Stimulated activated effector memory CD8-positive, alpha-beta T cell treated with anti-CD3 and anti-CD28 coated beads, Interleukin-12 subunit alpha, Interleukin-12 subunit beta, amount 100 ng/mL, for 72 hours (primary cell): ENCODE data around the gene ASIC4.

Source experiments
- ATAC-seq: fragments of 150-1000 bp; cut with Tn5 transposase; 2 replicates; pipeline ENCODE4 v1.10.0; 2021
- DNase-seq, 2 donors: peaks; one replicate each; pipeline ENCODE4 v3.0.0; 2021 to 2022; ENCODE audit warnings: low spot score in 2 of 2
- H3K27ac Mint-ChIP-seq: one replicate; pipeline ENCODE4 v1.8.0; 2022; ENCODE audit warnings: mild to moderate bottlenecking, mixed read lengths
- H3K36me3 Mint-ChIP-seq: one replicate; pipeline ENCODE4 v1.8.0; 2022; ENCODE audit warnings: mild to moderate bottlenecking, mixed read lengths
- H3K4me1 Mint-ChIP-seq: one replicate; pipeline ENCODE4 v1.8.0; 2022; ENCODE audit warnings: mixed read lengths
- H3K4me3 Mint-ChIP-seq: one replicate; pipeline ENCODE4 v1.8.0; 2022; ENCODE audit warnings: mild to moderate bottlenecking, mixed read lengths
- H3K9me3 Mint-ChIP-seq: one replicate; pipeline ENCODE4 v1.8.0; 2022; ENCODE audit warnings: mixed read lengths

Gene ASIC4

GRCh38 chr2:219514196-219514761 is at the start of gene ASIC4:
TSS of gene ASIC4 (plus strand) at chr2:219514482. CDS start at chr2:219514725, 243 bp downstream.
- ATAC-seq (no peak), DNase-seq (no peak)
- no peaks in the 10 kb centered on the region for H3K9me3 Mint-ChIP-seq
- H3K27ac Mint-ChIP-seq: peak within 1 kb of the TSS; percentile 60
- H3K4me1 Mint-ChIP-seq: peaks cover 36% of the 10 kb centered on the region
- peaks cover 5% of the 10 kb centered on the region for H3K36me3 Mint-ChIP-seq
- peak within 1 kb of the TSS; percentile 20 for H3K4me3 Mint-ChIP-seq

- no peak for DNase-seq
- H3K4me3 Mint-ChIP-seq: no peak overlapping the region
- H3K9me3 Mint-ChIP-seq: no peaks in the 10 kb centered on the region
- no peak overlapping the region for H3K27ac Mint-ChIP-seq
- no peak for ATAC-seq
- H3K4me1 Mint-ChIP-seq: no peaks in the 10 kb centered on the region
- no peaks in the 10 kb centered on the region for H3K36me3 Mint-ChIP-seq
Observed at GRCh38 chr2:219465659-219466561, 48.4 kb upstream of the ASIC4 start.

- H3K27ac Mint-ChIP-seq: no peak overlapping the region
- no peaks in the 10 kb centered on the region for H3K4me1 Mint-ChIP-seq
- DNase-seq: no peak
- H3K36me3 Mint-ChIP-seq: no peaks in the 10 kb centered on the region
- no peak for ATAC-seq
- no peaks in the 10 kb centered on the region for H3K9me3 Mint-ChIP-seq
- no peak overlapping the region for H3K4me3 Mint-ChIP-seq
Observed at GRCh38 chr2:219466816-219467735, 47.2 kb upstream of the ASIC4 start.

GRCh38 chr2:219467736-219468075 is 46.6 kb upstream of the ASIC4 start:
- Mint-ChIP-seq H3K4me1 (no peaks in the 10 kb centered on the region), H3K36me3 (no peaks in the 10 kb centered on the region), H3K4me3 (no peak overlapping the region), H3K27ac (no peak overlapping the region), H3K9me3 (no peaks in the 10 kb centered on the region)
- no peak for DNase-seq
- ATAC-seq: no peak

GRCh38 chr2:219468410-219469185 is 45.7 kb upstream of the ASIC4 start:
- Mint-ChIP-seq H3K36me3 (no peaks in the 10 kb centered on the region), H3K4me3 (no peak overlapping the region), H3K27ac (no peak overlapping the region), H3K9me3 (no peaks in the 10 kb centered on the region), H3K4me1 (no peaks in the 10 kb centered on the region)
- ATAC-seq (no peak), DNase-seq (no peak)

GRCh38 chr2:219469186-219469724 is 45.0 kb upstream of the ASIC4 start:
- H3K36me3 Mint-ChIP-seq: no peaks in the 10 kb centered on the region

GRCh38 chr2:219470429-219470828 is 43.9 kb upstream of the ASIC4 start:
- no peak for ATAC-seq
- DNase-seq: no peak
- H3K27ac Mint-ChIP-seq: no peak overlapping the region
- no peaks in the 10 kb centered on the region for H3K9me3 Mint-ChIP-seq
- H3K4me1 Mint-ChIP-seq: no peaks in the 10 kb centered on the region
- no peak overlapping the region for H3K4me3 Mint-ChIP-seq
- H3K36me3 Mint-ChIP-seq: no peaks in the 10 kb centered on the region

More at GRCh38 chr2:219469186-219469724, 45.0 kb upstream of the ASIC4 start:
- Mint-ChIP-seq H3K9me3 (no peaks in the 10 kb centered on the region), H3K4me3 (no peak overlapping the region), H3K4me1 (no peaks in the 10 kb centered on the region), H3K27ac (no peak overlapping the region)
- DNase-seq: no peak
- no peak for ATAC-seq

- Mint-ChIP-seq H3K9me3 (no peaks in the 10 kb centered on the region), H3K27ac (no peak overlapping the region), H3K4me1 (peaks cover 7% of the 10 kb centered on the region), H3K4me3 (no peak overlapping the region), H3K36me3 (no peaks in the 10 kb centered on the region)
- DNase-seq: no peak
- no peak for ATAC-seq
Observed at GRCh38 chr2:219471476-219472371, 42.6 kb upstream of the ASIC4 start.

GRCh38 chr2:219472629-219473187 is 41.6 kb upstream of the ASIC4 start:
- H3K27ac Mint-ChIP-seq: no peak overlapping the region

GRCh38 chr2:219473511-219473910 is 40.8 kb upstream of the ASIC4 start:
- H3K4me1 Mint-ChIP-seq: peaks cover 7% of the 10 kb centered on the region
- DNase-seq (no peak), ATAC-seq (no peak)
- H3K36me3 Mint-ChIP-seq: no peaks in the 10 kb centered on the region
- no peak overlapping the region for H3K27ac Mint-ChIP-seq
- H3K4me3 Mint-ChIP-seq: no peak overlapping the region
- no peaks in the 10 kb centered on the region for H3K9me3 Mint-ChIP-seq

More at GRCh38 chr2:219472629-219473187, 41.6 kb upstream of the ASIC4 start:
- DNase-seq: no peak
- Mint-ChIP-seq H3K4me3 (no peak overlapping the region), H3K4me1 (peaks cover 7% of the 10 kb centered on the region), H3K9me3 (no peaks in the 10 kb centered on the region), H3K36me3 (no peaks in the 10 kb centered on the region)
- no peak for ATAC-seq

- Mint-ChIP-seq H3K27ac (no peak overlapping the region), H3K4me3 (no peak overlapping the region), H3K36me3 (no peaks in the 10 kb centered on the region), H3K4me1 (peaks cover 7% of the 10 kb centered on the region), H3K9me3 (no peaks in the 10 kb centered on the region)
- ATAC-seq (no peak), DNase-seq (no peak)
Observed at GRCh38 chr2:219474285-219475060, 39.8 kb upstream of the ASIC4 start.

GRCh38 chr2:219475278-219475677 is 39.0 kb upstream of the ASIC4 start:
- H3K36me3 Mint-ChIP-seq: no peaks in the 10 kb centered on the region
- ATAC-seq (no peak), DNase-seq (no peak)
- H3K9me3 Mint-ChIP-seq: no peaks in the 10 kb centered on the region
- peaks cover 7% of the 10 kb centered on the region for H3K4me1 Mint-ChIP-seq
- H3K4me3 Mint-ChIP-seq: no peak overlapping the region
- no peak overlapping the region for H3K27ac Mint-ChIP-seq
